Caco-2 (cell line): Measurements from ENCODE around the gene GALNT1. TPM values are rescaled to one million over a fixed set of nuclear protein-coding genes. Genes with fewer than 3 reads are reported as not detected.

Experiments used
- BruUV-seq: library from RNA; stranded (reverse); fragments of 400-500 nt; replicated peaks from 2 replicates; lab custom pipeline; 2021; lab: Mats Ljungman, UMichigan
- CTCF ChIA-PET: fragments of 300-600 bp; sonication (Branson Sonifier 250); formaldehyde crosslinking; loops from one replicate; lab custom pipeline; 2022; ENCODE audit warnings: antibody characterized with exemption; lab: Charles Lee
- POLR2A ChIA-PET: fragments of 300-600 bp; sonication (Branson Sonifier 250); formaldehyde crosslinking; loops from one replicate; lab custom pipeline; 2022; ENCODE audit warnings: antibody characterized with exemption; lab: Charles Lee
- DNase-seq, 2 experiments: peaks; one replicate each; pipeline versions ENCODE4 v3.0.0 to v3.0.0-alpha.2; 2020 to 2022
- H3K27me3 ChIP-seq: replicated peaks from 2 replicates; pipeline ENCODE4 v1.6.0; 2011; ENCODE audit warnings: low read length; ENCODE audit not compliant: control insufficient read depth, insufficient read depth
- H3K36me3 ChIP-seq: 2 replicates; pipeline ENCODE4 v1.5.1; 2011; ENCODE audit warnings: low read length; ENCODE audit not compliant: control insufficient read depth, insufficient read depth
- H3K4me1 ChIP-seq: fragments of 250-450 bp; sonication (Bioruptor Pico); 2 replicates; pipeline ENCODE4 v1.5.1; 2020; ENCODE audit warnings: mild to moderate bottlenecking
- H3K4me3 ChIP-seq: 2 replicates; pipeline ENCODE4 v1.5.1; 2011; ENCODE audit warnings: low read depth, mild to moderate bottlenecking, control low read depth, low read length
- H3K9me3 ChIP-seq: fragments of 250-450 bp; sonication (Bioruptor Pico); 2 replicates; pipeline ENCODE4 v1.5.1; 2020; ENCODE audit warnings: mild to moderate bottlenecking, moderate library complexity
- H3K27ac Mint-ChIP-seq: one replicate; pipeline ENCODE4 v1.8.0; 2022; ENCODE audit warnings: mixed read lengths; ENCODE audit not compliant: unreplicated experiment
- H3K27me3 Mint-ChIP-seq: one replicate; pipeline ENCODE4 v1.8.0; 2022; ENCODE audit warnings: mixed read lengths; ENCODE audit not compliant: insufficient read depth, unreplicated experiment
- H3K36me3 Mint-ChIP-seq: one replicate; pipeline ENCODE4 v1.8.0; 2022; ENCODE audit warnings: mild to moderate bottlenecking, mixed read lengths; ENCODE audit not compliant: insufficient read depth, unreplicated experiment
- H3K4me1 Mint-ChIP-seq: one replicate; pipeline ENCODE4 v1.8.0; 2022; ENCODE audit warnings: low read depth, mixed read lengths; ENCODE audit not compliant: unreplicated experiment
- H3K4me3 Mint-ChIP-seq: one replicate; pipeline ENCODE4 v1.8.0; 2022; ENCODE audit warnings: mild to moderate bottlenecking, moderate library complexity, mixed read lengths; ENCODE audit not compliant: unreplicated experiment
- H3K9me3 Mint-ChIP-seq: one replicate; pipeline ENCODE4 v1.8.0; 2022; ENCODE audit warnings: mixed read lengths; ENCODE audit not compliant: unreplicated experiment
- CTCF ChIP-seq, 2 experiments: fragments of 200-600 bp in 1 of 2; IDR thresholded peaks; 1 replicate in 1 of 2; 2 replicates in 1 of 2; pipeline versions ENCODE4 v1.5.1 to v1.8.0; 2011 to 2022; ENCODE audit warnings: antibody characterized with exemption in 1 of 2, control low read depth in 1 of 2, inconsistent platforms in 1 of 2, low read depth in 1 of 2, low read length in 1 of 2, mild to moderate bottlenecking in 1 of 2, moderate library complexity in 1 of 2; ENCODE audit not compliant: insufficient read depth in 1 of 2, severe bottlenecking in 1 of 2, unreplicated experiment in 1 of 2
- intact Hi-C: fragments of 100-400 bp; cut with micrococcal nuclease; formaldehyde crosslinking; loops from one replicate; pipeline ENCODE4 v1.10.0; 2022; ENCODE audit not compliant: unreplicated experiment
- total RNA-seq: library from RNA; stranded (reverse); gene quantifications from 2 replicates; pipeline ENCODE4 v1.2.3, GENCODE V29; 2022

The GALNT1 gene
- total RNA-seq, 1 experiment from 2014 or later, result 53.6 TPM

DNA sequence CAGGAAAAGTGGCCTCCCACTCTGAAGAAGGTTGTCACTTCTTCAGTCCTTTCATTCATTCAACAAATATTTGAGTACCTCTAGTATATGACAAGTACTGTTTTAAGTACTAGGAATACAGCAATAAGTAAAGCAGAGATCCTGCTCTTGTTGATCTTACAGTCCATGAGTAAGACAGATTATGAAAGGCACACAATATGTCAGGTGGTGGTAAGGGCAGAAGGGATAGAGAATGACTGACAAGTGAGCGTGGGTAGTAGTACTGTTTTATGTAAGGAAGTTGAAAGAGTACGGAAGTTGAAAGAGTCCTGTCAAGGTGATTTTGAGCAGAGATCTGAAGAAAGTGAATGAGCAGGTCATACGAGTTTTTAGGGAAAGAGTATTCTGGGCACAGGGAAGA lies 111.3 kb downstream of the GALNT1 start:
- Mint-ChIP-seq H3K9me3 (no peaks in the 10 kb centered on the region), H3K27me3 (no peaks in the 10 kb centered on the region), H3K4me1 (no peaks in the 10 kb centered on the region), H3K36me3 (peaks cover 5% of the 10 kb centered on the region), H3K4me3 (no peak overlapping the region), H3K27ac (no peak overlapping the region)
- H3K9me3 ChIP-seq, result no peaks in the 10 kb centered on the region
- no peak overlapping the region for H3K4me3 ChIP-seq
- no TSS peak for BruUV-seq
- no peak for TF ChIP-seq CTCF (IDR thresholded peaks at IDR 0.05; ENCODE audit: insufficient read depth in 1 of 2, low read depth in 1 of 2, low read length in 1 of 2, severe bottlenecking in 1 of 2, unreplicated experiment in 1 of 2)
- H3K27me3 ChIP-seq, result no peaks in the 10 kb centered on the region
- ChIA-PET POLR2A (no interaction called here), CTCF (no interaction called here)
- H3K36me3 ChIP-seq, result no peaks in the 10 kb centered on the region
- intact Hi-C loops, result no loop called here
- DNase-seq, result no peak
- no peaks in the 10 kb centered on the region for H3K4me1 ChIP-seq

GRCh38 chr18:35693829-35694228 lies 112.3 kb downstream of the GALNT1 start:
- no peak overlapping the region for H3K27ac Mint-ChIP-seq
- no peaks in the 10 kb centered on the region for H3K36me3 Mint-ChIP-seq
- intact Hi-C loops, result no loop called here
- H3K4me1 Mint-ChIP-seq, result no peaks in the 10 kb centered on the region
- ChIA-PET CTCF (no interaction called here), POLR2A (no interaction called here)
- no peaks in the 10 kb centered on the region for H3K4me1 ChIP-seq
- H3K27me3 ChIP-seq, result no peaks in the 10 kb centered on the region
- TF ChIP-seq CTCF (IDR thresholded peaks at IDR 0.05; ENCODE audit: insufficient read depth in 1 of 2, low read depth in 1 of 2, low read length in 1 of 2, severe bottlenecking in 1 of 2, unreplicated experiment in 1 of 2), result no peak
- no peak overlapping the region for H3K4me3 Mint-ChIP-seq
- H3K4me3 ChIP-seq, result no peak overlapping the region
- no peaks in the 10 kb centered on the region for H3K36me3 ChIP-seq
- DNase-seq, result no peak
- H3K27me3 Mint-ChIP-seq, result no peaks in the 10 kb centered on the region
- H3K9me3 ChIP-seq, result no peaks in the 10 kb centered on the region
- BruUV-seq, result no TSS peak
- H3K9me3 Mint-ChIP-seq, result no peaks in the 10 kb centered on the region

DNA sequence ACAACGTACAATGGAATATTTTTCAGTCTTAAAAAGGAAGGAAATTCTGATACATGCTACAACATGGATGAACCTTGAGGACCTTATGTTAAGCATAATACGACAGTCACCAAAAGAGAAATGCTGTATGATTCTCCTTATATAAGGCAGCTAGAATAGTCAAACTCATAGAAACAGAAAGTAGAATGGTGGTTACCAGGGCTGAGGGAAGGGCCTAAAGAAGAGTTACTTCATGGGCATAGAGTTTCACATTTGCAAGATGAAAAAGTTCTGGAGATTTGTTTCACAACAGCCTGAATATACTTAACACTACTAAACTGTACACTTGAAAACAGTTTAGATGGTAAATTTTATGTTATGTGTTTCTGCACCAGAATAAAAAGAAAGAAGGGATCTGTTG lies 113.3 kb downstream of the GALNT1 start:
- ChIA-PET CTCF (no interaction called here), POLR2A (no interaction called here)
- Mint-ChIP-seq H3K27ac (no peak overlapping the region), H3K9me3 (no peaks in the 10 kb centered on the region), H3K36me3 (peaks cover 4% of the 10 kb centered on the region), H3K4me1 (no peaks in the 10 kb centered on the region), H3K27me3 (no peaks in the 10 kb centered on the region), H3K4me3 (no peak overlapping the region)
- TF ChIP-seq CTCF (IDR thresholded peaks at IDR 0.05; ENCODE audit: insufficient read depth in 1 of 2, low read depth in 1 of 2, low read length in 1 of 2, severe bottlenecking in 1 of 2, unreplicated experiment in 1 of 2), result no peak
- intact Hi-C loops, result no loop called here
- Histone ChIP-seq H3K27me3 (no peaks in the 10 kb centered on the region), H3K4me3 (no peak overlapping the region), H3K4me1 (no peaks in the 10 kb centered on the region), H3K36me3 (no peaks in the 10 kb centered on the region), H3K9me3 (no peaks in the 10 kb centered on the region)
- no TSS peak for BruUV-seq
- DNase-seq, result no peak
